Sigmoid colon (tissue), 7 donors: ENCODE results near the gene ADCY1. TPM values are rescaled to one million over a fixed set of nuclear protein-coding genes. Genes with fewer than 3 reads are reported as not detected.

Experiments
- DNase-seq: peaks from one replicate; pipeline ENCODE4 v3.0.0-alpha.2; 2019
- H3K27ac ChIP-seq, 4 donors: fragments of 200-600 bp; sonication (generic); one replicate each; pipeline ENCODE4 v1.5.1; 2016 to 2019; ENCODE audit warnings: mild to moderate bottlenecking in 1 of 4
- H3K27me3 ChIP-seq, 3 donors: fragments of 200-600 bp; sonication (generic); one replicate each; pipeline ENCODE4 v1.5.1; 2019; ENCODE audit warnings: mild to moderate bottlenecking in 1 of 3
- H3K36me3 ChIP-seq, 4 donors: fragments of 200-600 bp; sonication (generic); one replicate each; pipeline ENCODE4 v1.5.1; 2016 to 2019
- H3K4me1 ChIP-seq, 4 donors: fragments of 200-600 bp; sonication (generic); one replicate each; pipeline ENCODE4 v1.5.1; 2017 to 2019
- H3K4me3 ChIP-seq, 4 donors: fragments of 200-600 bp; sonication (generic); one replicate each; pipeline ENCODE4 v1.5.1; 2017 to 2019; ENCODE audit warnings: mild to moderate bottlenecking in 2 of 4, moderate library complexity in 1 of 4
- H3K9me3 ChIP-seq, 4 donors: fragments of 200-600 bp in 3 of 4; sonication (generic) in 3 of 4; one replicate each; pipeline versions ENCODE4 v1.5.1 to v1.6.1; 2013 to 2019
- EP300 ChIP-seq, 4 donors: sonication (generic); formaldehyde crosslinking; IDR thresholded peaks; one replicate each; pipeline ENCODE4 v1.6.1; 2017; ENCODE audit warnings: antibody characterized with exemption in 4 of 4
- POLR2A ChIP-seq, 2 donors: fragments of 450-650 bp; IDR thresholded peaks; one replicate each; pipeline ENCODE4 v1.6.1; 2016; ENCODE audit warnings: antibody characterized with exemption in 2 of 2, mild to moderate bottlenecking in 2 of 2, moderate library complexity in 2 of 2
- POLR2AphosphoS5 ChIP-seq, 4 donors: sonication (generic); formaldehyde crosslinking; IDR thresholded peaks; one replicate each; pipeline ENCODE4 v1.6.1; 2017; ENCODE audit warnings: antibody characterized with exemption in 4 of 4
- WGBS, 2 donors: extraction: QIAGEN DNeasy Blood & Tissue Kit; methylation state at CpG; one replicate each; pipeline ENCODE4 v1.1.7; 2013; 5-methylcytosine and 5-hydroxymethylcytosine counted together
- intact Hi-C: fragments of 100-400 bp; cut with DNase I; formaldehyde crosslinking; loops from one replicate; pipeline ENCODE4 v1.15.1; 2023
- polyA plus RNA-seq, 3 donors: library from polyadenylated mRNA; stranded (reverse); fragments of 200-250 nt; gene quantifications; one replicate each; pipeline ENCODE4 v1.2.3, GENCODE V29; 2013
- total RNA-seq, 4 donors: library from RNA; depleted of rRNA; stranded (reverse); fragments of >200 nt; gene quantifications; one replicate each; pipeline ENCODE4 v1.1.0, GENCODE V29; 2016
- TF ChIP-seq, protein P1 (sequence below), 4 experiments: fragments of 450-650 bp in 3 of 4; fragments of 200-600 bp in 1 of 4; IDR thresholded peaks; one replicate each; pipeline ENCODE4 v1.5.1; 2016 to 2019; ENCODE audit warnings: antibody characterized with exemption in 4 of 4, mild to moderate bottlenecking in 3 of 4, moderate library complexity in 2 of 4
- donor health status: healthy with polysubstance abuse.
- donor health status: Bipolar disorder and iron deficiency.
- donor health status: healthy.

The ADCY1 gene
- total and polyA plus RNA-seq, 7 donors, result 0.23 to 0.71 (median 0.55) TPM

DNA sequence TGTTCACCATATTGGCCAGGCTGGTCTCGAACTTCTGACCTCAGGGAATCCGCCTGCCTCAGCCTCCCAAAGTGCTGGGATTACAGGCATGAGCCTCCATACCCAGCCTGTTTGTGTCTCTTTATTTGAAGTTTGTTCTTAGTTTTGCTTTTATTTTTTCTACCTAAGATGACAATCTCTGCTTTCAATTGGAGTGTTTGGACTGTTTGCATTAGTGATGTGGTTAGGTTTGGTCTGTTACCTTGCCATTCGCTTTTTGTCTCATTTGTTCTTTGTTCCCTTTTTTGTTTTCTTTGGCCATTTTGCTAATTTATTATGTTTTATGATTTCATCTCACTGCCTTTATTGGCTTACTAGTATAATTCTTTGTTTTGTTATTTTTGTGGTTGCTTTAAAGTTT lies 62.6 kb downstream of the ADCY1 start:
- H3K27ac ChIP-seq, result no peak overlapping the region
- 75 to 90% methylated on average over 3 of the region's 3 CpGs for WGBS, 2 donors
- H3K27me3 ChIP-seq, result no peaks in the 10 kb centered on the region
- DNase-seq, result no peak
- TF ChIP-seq POLR2A (IDR thresholded peaks at IDR 0.05) (no peak), EP300 (IDR thresholded peaks at IDR 0.05) (no peak), POLR2AphosphoS5 (IDR thresholded peaks at IDR 0.05) (no peak)
- TF ChIP-seq, protein P1, sequence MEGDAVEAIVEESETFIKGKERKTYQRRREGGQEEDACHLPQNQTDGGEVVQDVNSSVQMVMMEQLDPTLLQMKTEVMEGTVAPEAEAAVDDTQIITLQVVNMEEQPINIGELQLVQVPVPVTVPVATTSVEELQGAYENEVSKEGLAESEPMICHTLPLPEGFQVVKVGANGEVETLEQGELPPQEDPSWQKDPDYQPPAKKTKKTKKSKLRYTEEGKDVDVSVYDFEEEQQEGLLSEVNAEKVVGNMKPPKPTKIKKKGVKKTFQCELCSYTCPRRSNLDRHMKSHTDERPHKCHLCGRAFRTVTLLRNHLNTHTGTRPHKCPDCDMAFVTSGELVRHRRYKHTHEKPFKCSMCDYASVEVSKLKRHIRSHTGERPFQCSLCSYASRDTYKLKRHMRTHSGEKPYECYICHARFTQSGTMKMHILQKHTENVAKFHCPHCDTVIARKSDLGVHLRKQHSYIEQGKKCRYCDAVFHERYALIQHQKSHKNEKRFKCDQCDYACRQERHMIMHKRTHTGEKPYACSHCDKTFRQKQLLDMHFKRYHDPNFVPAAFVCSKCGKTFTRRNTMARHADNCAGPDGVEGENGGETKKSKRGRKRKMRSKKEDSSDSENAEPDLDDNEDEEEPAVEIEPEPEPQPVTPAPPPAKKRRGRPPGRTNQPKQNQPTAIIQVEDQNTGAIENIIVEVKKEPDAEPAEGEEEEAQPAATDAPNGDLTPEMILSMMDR (IDR thresholded peaks at IDR 0.05), result no peak
- intact Hi-C loops, result no loop called here
- no peaks in the 10 kb centered on the region for H3K4me1 ChIP-seq
- H3K36me3 ChIP-seq, result no peaks in the 10 kb centered on the region
- no peaks in the 10 kb centered on the region for H3K9me3 ChIP-seq
- H3K4me3 ChIP-seq, result no peak overlapping the region

DNA sequence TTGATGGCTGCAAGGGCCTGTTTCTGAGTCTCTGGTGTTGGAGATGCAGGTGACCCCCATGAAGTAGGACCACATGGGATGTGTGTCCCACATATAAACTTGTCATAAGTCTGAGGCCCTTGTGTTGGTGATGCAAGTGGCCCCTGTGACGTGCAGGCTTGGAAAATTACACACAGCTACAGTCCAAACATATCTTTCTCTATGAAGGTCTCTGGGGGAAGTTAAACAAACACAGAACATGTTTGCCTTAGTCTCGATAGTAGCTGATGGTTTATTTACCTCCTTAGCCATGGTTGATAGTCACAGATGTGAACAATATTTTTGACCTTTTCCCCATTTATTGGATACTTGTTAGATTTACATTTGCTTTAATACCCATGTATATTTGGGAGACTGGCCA lies 64.7 kb downstream of the ADCY1 start:
- DNase-seq, result no peak
- H3K27me3 ChIP-seq, result no peaks in the 10 kb centered on the region
- H3K9me3 ChIP-seq, result no peaks in the 10 kb centered on the region
- WGBS, 2 donors, result 32 to 60% methylated on average over 2 of the region's 2 CpGs
- intact Hi-C loops, result no loop called here
- H3K27ac ChIP-seq, result no peak overlapping the region
- H3K4me1 ChIP-seq, result no peaks in the 10 kb centered on the region
- H3K36me3 ChIP-seq, result no peaks in the 10 kb centered on the region
- H3K4me3 ChIP-seq, result no peak overlapping the region
- no peak for TF ChIP-seq POLR2A (IDR thresholded peaks at IDR 0.05)
- TF ChIP-seq, protein P1 (IDR thresholded peaks at IDR 0.05), result no peak
- TF ChIP-seq EP300 (IDR thresholded peaks at IDR 0.05), result no peak
- no peak for TF ChIP-seq POLR2AphosphoS5 (IDR thresholded peaks at IDR 0.05)

DNA sequence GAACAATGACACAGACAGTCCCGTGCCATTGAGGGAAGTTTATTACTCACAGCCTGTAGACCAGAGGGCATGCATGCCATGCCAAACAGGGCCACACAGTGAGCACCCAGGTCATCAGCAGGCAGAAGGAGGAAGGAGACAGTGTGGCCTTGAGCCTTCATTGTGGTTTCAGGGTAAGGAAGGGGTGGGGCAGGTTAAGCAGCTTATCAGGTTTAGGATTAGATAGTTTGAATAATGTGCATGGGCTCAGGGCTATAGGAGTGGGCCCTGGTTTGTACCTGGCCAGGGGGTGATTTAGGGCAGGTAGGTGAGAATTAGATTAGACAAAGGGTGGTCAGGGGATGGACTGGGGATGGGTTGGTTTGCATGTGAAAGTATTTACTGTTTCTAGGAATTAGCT lies 67.9 kb downstream of the ADCY1 start:
- no peak overlapping the region for H3K27ac ChIP-seq
- H3K9me3 ChIP-seq, result no peaks in the 10 kb centered on the region
- H3K4me3 ChIP-seq, result no peak overlapping the region
- 58 to 82% methylated on average over 1 of the region's 1 CpG for WGBS, 2 donors
- no peaks in the 10 kb centered on the region for H3K36me3 ChIP-seq
- intact Hi-C loops, result no loop called here
- no peak for TF ChIP-seq POLR2A (IDR thresholded peaks at IDR 0.05)
- no peak for TF ChIP-seq POLR2AphosphoS5 (IDR thresholded peaks at IDR 0.05)
- TF ChIP-seq EP300 (IDR thresholded peaks at IDR 0.05), result no peak
- TF ChIP-seq, protein P1 (IDR thresholded peaks at IDR 0.05), result no peak
- no peaks in the 10 kb centered on the region for H3K27me3 ChIP-seq
- no peaks in the 10 kb centered on the region for H3K4me1 ChIP-seq
- DNase-seq, result no peak

DNA sequence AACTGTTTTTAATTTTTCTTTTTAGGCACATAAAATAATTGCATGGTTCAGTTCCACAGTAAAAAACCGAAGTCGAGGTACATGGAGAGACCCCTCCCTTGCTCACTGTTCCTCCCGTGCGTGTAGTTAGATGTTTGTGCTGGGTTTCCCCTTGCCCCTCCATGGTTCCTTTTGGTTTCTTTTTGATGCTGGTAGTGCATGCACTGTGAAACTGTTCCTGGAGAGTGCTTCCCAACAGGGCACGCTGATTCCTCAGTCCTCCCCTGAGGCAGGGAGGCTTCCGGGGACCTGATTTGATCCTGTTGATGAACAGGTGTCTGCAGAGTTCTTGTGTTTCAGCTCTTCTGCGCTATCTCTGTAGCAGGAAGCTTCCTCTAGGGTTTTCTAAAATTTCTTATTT lies 69.5 kb downstream of the ADCY1 start:
- WGBS, 2 donors, result 90 to 91% methylated on average over 7 of the region's 7 CpGs
- no peaks in the 10 kb centered on the region for H3K9me3 ChIP-seq
- no peak for DNase-seq
- no peak overlapping the region for H3K27ac ChIP-seq
- no peak overlapping the region for H3K4me3 ChIP-seq
- H3K36me3 ChIP-seq, result no peaks in the 10 kb centered on the region
- intact Hi-C loops, result no loop called here
- no peaks in the 10 kb centered on the region for H3K27me3 ChIP-seq
- H3K4me1 ChIP-seq, result no peaks in the 10 kb centered on the region
- TF ChIP-seq POLR2AphosphoS5 (IDR thresholded peaks at IDR 0.05) (no peak), POLR2A (IDR thresholded peaks at IDR 0.05) (no peak)
- TF ChIP-seq, protein P1 (IDR thresholded peaks at IDR 0.05), result no peak

DNA sequence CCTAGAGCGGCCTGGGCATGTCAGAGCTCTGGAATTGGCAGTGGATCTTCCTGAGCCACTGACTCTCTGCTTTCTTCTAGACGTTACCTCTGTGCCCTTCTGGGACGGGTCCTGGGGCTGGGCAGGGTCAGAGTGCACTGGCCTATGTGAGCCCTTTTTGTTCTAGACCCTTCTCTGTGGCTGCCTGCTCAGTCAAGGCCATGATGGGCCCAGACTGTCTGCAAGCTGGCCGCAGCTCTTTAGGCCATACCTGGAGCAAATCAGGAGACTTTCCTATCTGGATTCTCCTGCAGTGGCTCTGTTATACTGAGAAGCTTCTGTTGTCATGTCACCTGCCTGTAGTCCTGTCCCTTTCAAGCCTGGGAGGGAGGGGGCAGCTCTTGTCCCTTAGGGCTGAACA lies 70.1 kb downstream of the ADCY1 start:
- no peaks in the 10 kb centered on the region for H3K27me3 ChIP-seq
- H3K4me3 ChIP-seq, result no peak overlapping the region
- H3K9me3 ChIP-seq, result no peaks in the 10 kb centered on the region
- DNase-seq, result no peak
- no peaks in the 10 kb centered on the region for H3K36me3 ChIP-seq
- no peak for TF ChIP-seq EP300 (IDR thresholded peaks at IDR 0.05)
- TF ChIP-seq POLR2A (IDR thresholded peaks at IDR 0.05), result no peak
- TF ChIP-seq, protein P1 (IDR thresholded peaks at IDR 0.05), result no peak
- no peak for TF ChIP-seq POLR2AphosphoS5 (IDR thresholded peaks at IDR 0.05)
- H3K4me1 ChIP-seq, result no peaks in the 10 kb centered on the region
- 85 to 91% methylated on average over 4 of the region's 4 CpGs for WGBS, 2 donors
- intact Hi-C loops, result no loop called here
- H3K27ac ChIP-seq, result no peak overlapping the region
